GM18907 (cell line): Measurements from ENCODE around the gene PARVB.

Experiments used
- ATAC-seq: cut with Tn5 transposase; IDR thresholded peaks from one replicate; pipeline ENCODE4 v1.9.1; 2021; ENCODE audit warnings: mild to moderate bottlenecking, moderate library complexity; ENCODE audit not compliant: unreplicated experiment

The PARVB gene, protein sequence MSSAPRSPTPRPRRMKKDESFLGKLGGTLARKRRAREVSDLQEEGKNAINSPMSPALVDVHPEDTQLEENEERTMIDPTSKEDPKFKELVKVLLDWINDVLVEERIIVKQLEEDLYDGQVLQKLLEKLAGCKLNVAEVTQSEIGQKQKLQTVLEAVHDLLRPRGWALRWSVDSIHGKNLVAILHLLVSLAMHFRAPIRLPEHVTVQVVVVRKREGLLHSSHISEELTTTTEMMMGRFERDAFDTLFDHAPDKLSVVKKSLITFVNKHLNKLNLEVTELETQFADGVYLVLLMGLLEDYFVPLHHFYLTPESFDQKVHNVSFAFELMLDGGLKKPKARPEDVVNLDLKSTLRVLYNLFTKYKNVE

DNA sequence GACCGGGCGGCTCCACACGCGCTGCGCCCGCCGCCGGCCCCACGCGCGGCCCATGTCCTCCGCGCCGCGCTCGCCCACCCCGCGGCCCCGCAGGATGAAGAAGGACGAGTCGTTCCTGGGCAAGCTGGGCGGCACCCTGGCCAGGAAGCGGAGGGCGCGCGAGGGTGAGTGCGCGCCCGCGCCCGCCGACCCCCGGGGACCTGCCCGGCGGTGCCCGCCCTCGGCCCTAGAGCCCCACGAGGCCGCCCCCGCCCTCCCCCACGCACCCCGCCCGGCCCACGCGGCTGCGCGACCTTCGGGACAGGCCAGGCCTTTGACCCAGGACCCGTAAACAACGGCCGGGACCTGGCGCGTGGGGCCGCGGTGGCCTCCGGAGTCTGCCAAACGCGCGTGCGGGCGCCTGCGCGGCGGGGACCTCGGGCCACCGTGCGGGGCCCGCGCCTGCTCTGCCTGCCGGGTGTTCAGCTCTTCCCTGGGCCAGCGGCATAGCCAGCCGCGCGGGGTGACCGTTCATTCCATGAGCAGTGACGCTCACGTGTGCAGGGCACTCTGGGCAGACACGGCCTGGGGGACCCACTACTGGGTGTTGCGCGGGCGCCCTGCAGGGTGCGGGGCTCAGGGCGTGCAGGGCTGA lies at the start of gene PARVB:
PARVB (plus strand) TSS at position 15 of the 634 bp plus-strand sequence; CDS start at position 53, 38 bp downstream.
- no peak for ATAC-seq

GRCh38 chr22:43975041-43975440 lies 49.1 kb upstream of the PARVB start:
- no peak for ATAC-seq

- no peak for ATAC-seq
Observed at GRCh38 chr22:43976861-43977795, 47.0 kb upstream of the PARVB start.

GRCh38 chr22:43978558-43978957 lies 45.5 kb upstream of the PARVB start:
- no peak for ATAC-seq

DNA sequence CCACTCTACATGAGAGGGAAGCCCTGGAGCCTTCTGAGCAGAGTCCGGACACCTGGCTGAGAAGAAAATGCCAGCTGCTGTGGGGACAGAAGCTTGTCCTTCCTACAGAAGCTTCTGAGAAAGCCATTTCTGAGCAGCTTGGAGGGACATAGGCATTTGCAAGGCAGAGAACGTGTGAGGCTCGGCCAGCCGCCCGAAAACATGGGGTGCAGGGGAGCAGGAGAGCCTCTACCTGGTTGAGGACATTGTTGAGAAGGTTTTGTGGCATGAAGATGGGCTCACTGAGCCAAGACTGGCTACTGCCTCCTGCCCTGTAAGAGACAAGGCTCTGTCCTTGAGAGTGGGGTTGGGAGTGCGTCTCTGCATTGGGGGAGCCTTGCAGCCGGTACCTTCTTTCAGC lies 43.5 kb upstream of the PARVB start:
- no peak for ATAC-seq

DNA sequence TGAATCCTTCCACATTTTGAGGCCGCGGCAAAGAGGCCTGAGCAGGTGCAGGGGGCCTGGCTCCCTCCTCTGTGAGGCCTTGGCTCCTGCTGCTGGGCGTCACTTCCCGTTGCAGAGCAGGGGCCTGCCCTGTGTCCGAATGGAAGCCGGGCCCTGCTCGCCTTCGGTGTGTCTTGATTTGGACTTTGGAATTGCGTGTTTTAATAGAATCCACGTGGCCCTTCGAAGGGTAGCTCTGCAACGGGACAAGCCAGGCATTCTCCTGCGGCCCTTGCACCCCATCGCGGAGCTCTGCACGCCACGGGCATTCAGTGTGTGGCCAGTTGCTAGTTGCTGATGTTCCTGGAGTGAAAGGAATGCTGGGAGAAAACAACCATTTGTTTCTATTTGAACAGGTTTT lies 43.1 kb upstream of the PARVB start:
- ATAC-seq = no peak

- ATAC-seq = no peak
Observed at GRCh38 chr22:43983808-43984207, 40.3 kb upstream of the PARVB start.

GRCh38 chr22:43985532-43985931 lies 38.6 kb upstream of the PARVB start:
- no peak for ATAC-seq

DNA sequence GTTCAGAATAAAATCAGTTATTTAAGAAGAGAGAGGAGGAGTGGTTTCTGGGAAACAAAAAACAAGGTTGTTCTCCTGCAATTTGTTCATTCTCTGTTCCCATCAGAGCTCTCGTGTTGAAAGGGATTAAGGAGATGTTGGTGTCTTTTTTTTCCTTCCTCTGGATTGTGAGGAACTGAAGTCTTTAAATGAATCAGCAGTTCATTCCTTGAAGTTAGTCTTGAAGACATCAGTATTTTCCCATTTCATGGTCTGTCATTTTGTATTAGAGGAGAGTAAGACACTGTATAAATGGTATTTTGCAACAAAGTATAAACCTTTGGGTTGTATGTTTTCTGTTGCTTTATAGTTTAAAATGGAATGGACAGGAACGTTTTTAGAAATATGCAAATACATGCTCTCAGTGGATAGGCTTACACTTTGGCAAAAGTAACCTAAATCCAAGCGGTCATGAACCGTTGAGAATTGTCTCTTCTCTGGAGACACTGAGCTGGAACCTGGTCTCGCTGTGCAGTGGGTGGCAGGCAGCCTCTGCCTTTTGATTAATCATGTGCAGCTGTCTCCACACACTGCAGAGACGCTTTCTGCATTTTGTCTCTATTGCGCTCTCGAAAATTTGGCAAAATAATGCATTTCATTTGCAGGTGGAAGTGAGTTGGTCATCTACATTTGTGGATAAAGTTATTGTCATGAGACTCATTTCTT lies 35.8 kb upstream of the PARVB start:
- ATAC-seq = no peak

GRCh38 chr22:43988960-43989359 lies 35.1 kb upstream of the PARVB start:
- no peak for ATAC-seq

- ATAC-seq = no peak
Observed at GRCh38 chr22:43990044-43990443, 34.1 kb upstream of the PARVB start.

- ATAC-seq = no peak
Observed at GRCh38 chr22:43991316-43992020, 32.6 kb upstream of the PARVB start.

DNA sequence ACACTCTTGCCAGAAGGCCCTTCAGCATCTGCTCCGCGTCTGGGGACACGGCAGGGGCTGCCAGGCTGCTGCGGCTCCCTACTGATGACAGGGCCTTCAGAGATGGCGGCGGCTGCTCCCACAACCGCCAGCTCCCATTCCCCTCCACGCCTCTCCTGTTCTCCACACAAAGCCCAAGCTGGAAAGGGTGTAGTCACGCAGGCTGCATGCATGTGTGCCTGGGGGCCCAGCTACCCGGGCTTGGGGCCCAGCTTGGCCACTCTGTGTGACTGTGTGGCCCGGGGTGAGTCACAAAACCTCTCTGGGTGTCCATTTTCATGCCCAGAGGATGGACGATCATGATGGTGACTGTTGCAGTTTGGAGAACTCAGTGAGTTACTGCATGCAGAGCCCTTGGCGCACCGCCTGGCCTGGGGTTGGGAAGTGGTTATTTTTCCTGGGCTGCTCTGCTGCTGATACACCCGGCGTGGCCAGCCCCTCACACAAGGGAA lies 31.7 kb upstream of the PARVB start:
- ATAC-seq = no peak

GRCh38 chr22:43993072-43993760 lies 30.9 kb upstream of the PARVB start:
- ATAC-seq = no peak

DNA sequence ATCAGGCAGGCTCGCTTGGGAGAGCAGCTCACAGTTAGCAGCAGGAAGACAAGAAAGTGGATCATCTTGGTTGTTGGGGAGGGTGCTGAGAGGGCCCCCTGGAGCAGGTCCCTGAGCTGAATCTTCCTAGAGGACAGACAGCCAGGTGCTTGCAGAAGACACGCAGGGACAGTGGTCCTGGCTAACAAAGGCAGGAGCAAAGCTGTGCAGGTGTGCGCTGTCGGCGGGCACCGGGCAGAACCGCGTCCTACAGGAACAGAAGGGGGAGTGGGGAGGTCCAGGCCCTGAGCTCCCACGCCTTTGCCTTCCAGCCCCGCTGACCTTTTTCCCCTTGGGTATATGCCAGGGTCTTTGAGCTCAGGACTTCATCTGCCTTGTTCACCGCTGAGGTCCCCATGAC lies 30.1 kb upstream of the PARVB start:
- ATAC-seq = no peak

- ATAC-seq = no peak
Observed at GRCh38 chr22:43994416-43994815, 29.7 kb upstream of the PARVB start.

DNA sequence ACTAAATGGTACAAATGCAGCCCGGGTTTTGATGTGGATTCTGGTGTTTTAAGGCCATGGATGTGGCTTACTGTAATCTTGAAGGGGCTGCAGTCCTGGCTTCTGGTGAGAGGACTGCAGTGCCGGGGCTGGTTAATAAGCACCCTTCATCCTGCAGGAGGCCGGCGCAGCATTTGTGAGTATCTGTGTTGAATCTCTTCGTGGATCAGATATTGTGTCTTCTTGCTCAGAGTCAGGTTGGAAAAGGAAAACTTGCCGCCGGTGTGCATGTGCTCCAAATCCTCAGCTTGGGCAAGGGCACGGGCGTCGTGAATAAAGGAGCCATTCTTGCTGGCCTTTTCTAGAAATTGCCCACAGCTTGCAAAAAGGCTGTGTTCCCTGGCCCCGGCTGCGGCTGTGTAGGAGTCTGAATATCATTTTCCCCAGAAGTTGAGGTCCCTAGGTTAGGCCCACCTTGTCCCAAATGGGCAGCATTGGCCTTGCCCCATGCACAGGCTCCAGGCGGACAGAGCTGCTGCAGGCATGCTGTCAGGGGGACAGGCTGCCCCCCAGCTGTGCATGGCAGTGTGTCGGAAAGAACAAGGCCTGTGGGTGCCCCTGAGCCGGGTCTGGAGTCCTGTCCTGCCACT lies 28.9 kb upstream of the PARVB start:
- peak; percentile 19 for ATAC-seq

- ATAC-seq = peak; percentile 18
Observed at GRCh38 chr22:43995798-43996169, 28.3 kb upstream of the PARVB start.
